Calu3 (cell line): ENCODE measurements around the gene MPHOSPH9. TPM values are rescaled to one million over a fixed set of nuclear protein-coding genes. Genes with fewer than 3 reads are reported as not detected.

Experiments used
- BruUV-seq: library from RNA; stranded (reverse); fragments of 400-500 nt; replicated peaks from 2 replicates; lab custom pipeline; 2021; lab: Mats Ljungman, UMichigan
- CTCF ChIA-PET: fragments of 300-600 bp; sonication (Branson Sonifier 250); formaldehyde crosslinking; loops from one replicate; lab custom pipeline; 2022; ENCODE audit warnings: antibody characterized with exemption; lab: Charles Lee
- DNase-seq: peaks from one replicate; pipeline ENCODE4 v3.0.0; 2022
- H3K27ac Mint-ChIP-seq: one replicate; pipeline ENCODE4 v1.8.0; 2022; ENCODE audit warnings: mixed read lengths; ENCODE audit not compliant: unreplicated experiment
- H3K27me3 Mint-ChIP-seq: one replicate; pipeline ENCODE4 v1.8.0; 2022; ENCODE audit warnings: mixed read lengths; ENCODE audit not compliant: unreplicated experiment
- H3K36me3 Mint-ChIP-seq: one replicate; pipeline ENCODE4 v1.8.0; 2022; ENCODE audit warnings: mild to moderate bottlenecking, moderate library complexity, mixed read lengths; ENCODE audit not compliant: insufficient read depth, unreplicated experiment
- H3K4me1 Mint-ChIP-seq: one replicate; pipeline ENCODE4 v1.8.0; 2022; ENCODE audit warnings: mild to moderate bottlenecking, low read depth, mixed read lengths; ENCODE audit not compliant: unreplicated experiment
- H3K4me3 Mint-ChIP-seq: one replicate; pipeline ENCODE4 v1.8.0; 2022; ENCODE audit warnings: mild to moderate bottlenecking, low read depth, moderate library complexity, mixed read lengths; ENCODE audit not compliant: unreplicated experiment
- H3K9me3 Mint-ChIP-seq: one replicate; pipeline ENCODE4 v1.8.0; 2022; ENCODE audit warnings: low read depth, mixed read lengths; ENCODE audit not compliant: unreplicated experiment
- CTCF ChIP-seq: fragments of 200-600 bp; IDR thresholded peaks from one replicate; pipeline ENCODE4 v1.8.0; 2022; ENCODE audit warnings: antibody characterized with exemption; ENCODE audit not compliant: unreplicated experiment
- intact Hi-C: fragments of 100-400 bp; cut with micrococcal nuclease; formaldehyde crosslinking; loops from one replicate; pipeline ENCODE4 v1.10.0; 2022; ENCODE audit not compliant: unreplicated experiment
- total RNA-seq: library from RNA; stranded (reverse); gene quantifications from 2 replicates; pipeline ENCODE4 v1.2.3, GENCODE V29; 2022

The MPHOSPH9 gene
- total RNA-seq, 1 experiment from 2014 or later = 69.5 TPM

- Mint-ChIP-seq H3K4me1 (peaks cover 13% of the 10 kb centered on the region), H3K9me3 (no peaks in the 10 kb centered on the region), H3K27ac (no peak overlapping the region), H3K27me3 (no peaks in the 10 kb centered on the region), H3K36me3 (no peaks in the 10 kb centered on the region), H3K4me3 (no peak overlapping the region)
- intact Hi-C loops = no loop called here
- no peak for DNase-seq
- no peak for TF ChIP-seq CTCF
- CTCF ChIA-PET = no interaction called here
- BruUV-seq = no TSS peak
Observed at GRCh38 chr12:123122626-123123025, 110.3 kb downstream of the MPHOSPH9 start.

GRCh38 chr12:123121670-123122069 lies 111.3 kb downstream of the MPHOSPH9 start:
- Mint-ChIP-seq H3K36me3 (no peaks in the 10 kb centered on the region), H3K27ac (no peak overlapping the region), H3K4me1 (peaks cover 9% of the 10 kb centered on the region), H3K9me3 (no peaks in the 10 kb centered on the region), H3K27me3 (no peaks in the 10 kb centered on the region), H3K4me3 (no peak overlapping the region)
- no peak for TF ChIP-seq CTCF
- no peak for DNase-seq
- CTCF ChIA-PET = interaction anchor here (0.6 kb wide), 1 partner anchor 90 kb away, joined by 3 read pairs; no protein-coding TSS in a partner anchor
- no TSS peak for BruUV-seq
- intact Hi-C loops = no loop called here

- TF ChIP-seq CTCF = no peak
- Mint-ChIP-seq H3K27ac (no peak overlapping the region), H3K9me3 (no peaks in the 10 kb centered on the region), H3K27me3 (no peaks in the 10 kb centered on the region), H3K4me1 (no peaks in the 10 kb centered on the region), H3K4me3 (no peak overlapping the region), H3K36me3 (no peaks in the 10 kb centered on the region)
- no TSS peak for BruUV-seq
- DNase-seq = no peak
- CTCF ChIA-PET = no interaction called here
- intact Hi-C loops = no loop called here
Observed at GRCh38 chr12:123120452-123121166, 112.3 kb downstream of the MPHOSPH9 start.

DNA sequence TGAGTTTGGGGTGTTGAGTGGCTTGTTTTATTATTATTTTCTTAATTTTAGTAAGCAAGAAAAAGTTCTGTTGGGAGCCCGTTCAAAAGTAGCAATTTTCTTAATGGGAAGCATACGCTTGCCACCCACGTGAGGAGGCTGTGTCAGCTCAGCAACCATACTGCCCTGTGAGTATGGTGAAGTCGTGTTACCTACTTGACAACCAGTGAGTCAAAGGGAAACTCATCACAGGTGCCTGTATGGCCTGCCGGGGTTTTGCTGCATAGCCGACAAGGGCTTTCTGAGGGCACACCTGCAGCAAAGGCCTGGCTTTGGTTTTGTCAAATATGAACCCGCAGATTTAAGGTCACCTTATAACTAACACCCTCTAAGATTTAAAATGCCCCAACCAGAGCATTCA lies 113.1 kb downstream of the MPHOSPH9 start:
- Mint-ChIP-seq H3K4me1 (no peaks in the 10 kb centered on the region), H3K27ac (no peak overlapping the region), H3K36me3 (no peaks in the 10 kb centered on the region), H3K9me3 (no peaks in the 10 kb centered on the region), H3K4me3 (no peak overlapping the region), H3K27me3 (no peaks in the 10 kb centered on the region)
- no TSS peak for BruUV-seq
- CTCF ChIA-PET = interaction anchor here (0.6 kb wide), 1 partner anchor 50 kb away, joined by 4 read pairs; no protein-coding TSS in a partner anchor
- intact Hi-C loops = no loop called here
- no peak for DNase-seq
- TF ChIP-seq CTCF = no peak
